ENCODE results near the gene NXNL1. TPM values are rescaled to one million over a fixed set of nuclear protein-coding genes. Genes with fewer than 3 reads are reported as not detected.
A peak's percentile ranks its signal among the peaks of the same experiment; 100 is the strongest.

Gene NXNL1
- total and polyA plus RNA-seq, 9 of the 15 experiments (the other 6 are each of a cell fraction or from before 2014, with no cell fraction given), result not detected

DNA sequence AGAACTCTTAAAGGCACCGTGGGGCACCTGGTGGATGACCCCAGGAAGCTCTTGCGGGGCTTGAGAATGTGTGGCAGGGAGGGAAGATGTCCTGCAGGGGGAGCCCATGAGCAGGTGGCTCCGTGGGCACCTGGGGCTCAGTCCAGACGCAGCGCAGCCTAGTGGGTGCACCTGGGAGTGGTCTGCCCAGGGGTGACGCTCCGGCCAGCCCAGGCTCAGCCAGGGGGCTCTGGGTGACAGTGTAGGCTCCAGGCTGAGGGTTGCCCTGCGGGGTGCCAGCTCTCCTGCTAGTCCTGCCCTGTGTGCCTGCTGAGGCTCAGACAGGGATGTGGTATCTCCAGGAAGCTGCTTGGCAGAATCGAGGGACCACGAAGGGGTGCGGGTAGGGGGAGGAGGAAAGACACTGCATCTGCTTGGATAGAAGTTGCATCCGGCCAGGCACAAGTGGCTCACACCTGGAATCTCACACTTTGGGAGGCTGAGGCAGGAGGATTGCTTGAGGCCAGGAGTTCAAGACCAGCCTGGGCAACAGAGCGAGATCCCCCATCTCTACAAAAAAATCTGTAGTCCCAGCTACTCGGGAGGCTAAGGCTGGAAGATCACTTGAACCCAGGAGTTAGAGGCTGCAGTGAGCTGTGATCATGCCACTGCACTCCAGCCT, 35.7 kb upstream of the NXNL1 start (continued):
- TF ChIP-seq YY1 (IDR thresholded peaks at IDR 0.05; ENCODE audit: borderline replicate concordance in 1 of 3, control insufficient read depth in 1 of 3, extremely low read depth in 1 of 3, insufficient read depth in 3 of 3, insufficient read length in 1 of 3, insufficient replicate concordance in 2 of 3, low read depth in 1 of 3, low read length in 2 of 3), result peak in 2 of 3 experiments; percentile 40 to 43
- 0 out of 2 replicates have a peak, but pooled peaks have one; percentile 24 for TF ChIP-seq ZBTB2 (IDR thresholded peaks at IDR 0.05)
- no peak; a peak in 1 of 3 replicates for TF ChIP-seq CBX3 (IDR thresholded peaks at IDR 0.05; ENCODE audit: borderline replicate concordance in 1 of 2, low read length in 2 of 2)
- no peak for TF ChIP-seq CBX2 (IDR thresholded peaks at IDR 0.05; ENCODE audit: insufficient read depth, low read length, poor library complexity, severe bottlenecking)
- no peak for TF ChIP-seq HNRNPK (IDR thresholded peaks at IDR 0.05; ENCODE audit: low read depth, low read length, poor library complexity, severe bottlenecking)
- no peak for TF ChIP-seq SREBF1 (IDR thresholded peaks at IDR 0.05; ENCODE audit: borderline replicate concordance, low read depth, low read length)
- TF ChIP-seq CBFA2T3 (IDR thresholded peaks at IDR 0.05), result peak; percentile 25; the same call in 1 of the 2 replicates
- TF ChIP-seq, protein P1, sequence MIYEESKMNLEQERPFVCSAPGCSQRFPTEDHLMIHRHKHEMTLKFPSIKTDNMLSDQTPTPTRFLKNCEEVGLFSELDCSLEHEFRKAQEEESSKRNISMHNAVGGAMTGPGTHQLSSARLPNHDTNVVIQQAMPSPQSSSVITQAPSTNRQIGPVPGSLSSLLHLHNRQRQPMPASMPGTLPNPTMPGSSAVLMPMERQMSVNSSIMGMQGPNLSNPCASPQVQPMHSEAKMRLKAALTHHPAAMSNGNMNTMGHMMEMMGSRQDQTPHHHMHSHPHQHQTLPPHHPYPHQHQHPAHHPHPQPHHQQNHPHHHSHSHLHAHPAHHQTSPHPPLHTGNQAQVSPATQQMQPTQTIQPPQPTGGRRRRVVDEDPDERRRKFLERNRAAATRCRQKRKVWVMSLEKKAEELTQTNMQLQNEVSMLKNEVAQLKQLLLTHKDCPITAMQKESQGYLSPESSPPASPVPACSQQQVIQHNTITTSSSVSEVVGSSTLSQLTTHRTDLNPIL (CRISPR knock-in tag; IDR thresholded peaks at IDR 0.05), result no peak
- TF ChIP-seq, protein P2, sequence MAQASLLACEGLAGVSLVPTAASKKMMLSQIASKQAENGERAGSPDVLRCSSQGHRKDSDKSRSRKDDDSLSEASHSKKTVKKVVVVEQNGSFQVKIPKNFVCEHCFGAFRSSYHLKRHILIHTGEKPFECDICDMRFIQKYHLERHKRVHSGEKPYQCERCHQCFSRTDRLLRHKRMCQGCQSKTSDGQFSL (CRISPR knock-in tag; IDR thresholded peaks at IDR 0.05), result peak; percentile 38
- TF ChIP-seq, protein P2 (tag; IDR thresholded peaks at IDR 0.05), result no peak
- no peak for TF ChIP-seq COPS2 (conservative IDR thresholded peaks at IDR 0.05)
- TF ChIP-seq RCOR1 (IDR thresholded peaks at IDR 0.05; ENCODE audit: borderline replicate concordance in 1 of 2, low read depth in 2 of 2, low read length in 2 of 2), result peak in 1 of 2 experiments; percentile 32; a peak in 1 of 4 replicates
- TF ChIP-seq NR2F6 (CRISPR knock-in tag; IDR thresholded peaks at IDR 0.05), result no peak
- no peak for TF ChIP-seq SFPQ (IDR thresholded peaks at IDR 0.05; ENCODE audit: low read depth, low read length)
- no peak for TF ChIP-seq EGR1 (conservative IDR thresholded peaks at IDR 0.05)
- TF ChIP-seq HNRNPLL (IDR thresholded peaks at IDR 0.05; ENCODE audit: low read depth, low read length, poor library complexity, severe bottlenecking), result no peak
- no peak for TF ChIP-seq FOXA3 (CRISPR knock-in tag; conservative IDR thresholded peaks at IDR 0.05 in 1 of 2, IDR thresholded peaks at IDR 0.05 in 1 of 2)
- TF ChIP-seq TAF15 (IDR thresholded peaks at IDR 0.05; ENCODE audit: low read depth, low read length), result no peak
- no peak for TF ChIP-seq ILF3 (IDR thresholded peaks at IDR 0.05; ENCODE audit: borderline replicate concordance)
- no peak for TF ChIP-seq FOXP1 (CRISPR knock-in tag; IDR thresholded peaks at IDR 0.05)
- TF ChIP-seq PPARD (CRISPR knock-in tag; IDR thresholded peaks at IDR 0.05), result no peak
